Thoracic aorta (tissue), 2 donors: ENCODE results near the gene IGF2BP3. TPM values are rescaled to one million over a fixed set of nuclear protein-coding genes. Genes with fewer than 3 reads are reported as not detected.

ENCODE experiments used
- ATAC-seq: fragments of 150-250 bp; one replicate; pipeline ENCODE4 v1.8.0; 2017; ENCODE audit warnings: low read depth; ENCODE audit not compliant: insufficient number of reproducible peaks, low FRiP score
- DNase-seq: peaks from one replicate; pipeline ENCODE4 v3.0.0-alpha.2; 2020; ENCODE audit warnings: low spot score
- H3K27ac ChIP-seq, 2 donors: fragments of 200-600 bp; sonication (generic); 1 replicate in 1 of 2; 2 replicates in 1 of 2; pipeline ENCODE4 v1.5.1; 2016; ENCODE audit warnings: mild to moderate bottlenecking in 2 of 2, moderate library complexity in 2 of 2
- H3K27me3 ChIP-seq: fragments of 200-600 bp; sonication (generic); replicated peaks from 2 replicates; pipeline ENCODE4 v1.6.0; 2016; ENCODE audit warnings: mild to moderate bottlenecking; ENCODE audit not compliant: insufficient read depth
- H3K36me3 ChIP-seq: fragments of 200-600 bp; sonication (generic); one replicate; pipeline ENCODE4 v1.5.1; 2016
- H3K4me1 ChIP-seq, 2 donors: fragments of 200-600 bp; sonication (generic); 1 replicate in 1 of 2; 2 replicates in 1 of 2; pipeline versions ENCODE4 v1.5.1 to v1.6.0; 2016; ENCODE audit warnings: low read depth in 2 of 2, mild to moderate bottlenecking in 1 of 2; ENCODE audit not compliant: control insufficient read depth in 1 of 2
- H3K4me3 ChIP-seq: fragments of 200-600 bp; sonication (generic); 2 replicates; pipeline ENCODE4 v1.5.1; 2016; ENCODE audit warnings: mild to moderate bottlenecking
- H3K9me3 ChIP-seq: fragments of 200-600 bp; sonication (generic); 2 replicates; pipeline ENCODE4 v1.5.1; 2016
- total RNA-seq, 2 donors: library from RNA; depleted of rRNA; stranded (reverse); fragments of >200 nt; gene quantifications; one replicate each; pipeline versions ENCODE4 v1.1.0 to v1.2.3, GENCODE V29; 2016
- TF ChIP-seq, protein P1 (sequence below): fragments of 200-600 bp; sonication (generic); IDR thresholded peaks from one replicate; pipeline ENCODE4 v1.5.1; 2019; ENCODE audit warnings: antibody characterized with exemption

IGF2BP3 gene
- total RNA-seq, 2 donors from 2014 or later: 0.27 to 8.1 TPM

DNA sequence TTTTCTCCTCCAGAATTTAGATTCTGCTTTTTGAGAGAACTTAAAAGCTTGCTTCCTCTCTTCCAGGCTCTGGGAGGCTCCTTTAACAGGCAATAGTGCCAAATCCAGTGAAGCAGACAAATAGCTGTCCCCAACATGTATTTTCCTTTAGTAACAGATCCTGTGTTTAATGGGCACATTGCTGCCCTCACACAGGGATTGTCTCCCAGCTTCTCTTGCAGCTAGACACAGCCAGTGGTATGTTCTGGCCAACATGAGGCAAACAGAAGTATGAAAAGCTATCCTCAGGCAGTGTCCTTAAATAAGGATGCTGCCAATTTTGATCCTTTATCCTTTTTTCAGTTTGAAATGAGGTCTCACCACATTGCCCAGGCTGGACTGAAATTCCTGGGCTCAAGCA, 132.9 kb downstream of the IGF2BP3 start:
- ATAC-seq (no peak), DNase-seq (no peak)
- Histone ChIP-seq H3K36me3 (no peaks in the 10 kb centered on the region), H3K9me3 (no peaks in the 10 kb centered on the region), H3K27ac (no peak overlapping the region), H3K4me3 (no peak overlapping the region), H3K4me1 (peaks cover 0 to 5% of the 10 kb centered on the region in 2 donors), H3K27me3 (no peaks in the 10 kb centered on the region)
- TF ChIP-seq, protein P1, sequence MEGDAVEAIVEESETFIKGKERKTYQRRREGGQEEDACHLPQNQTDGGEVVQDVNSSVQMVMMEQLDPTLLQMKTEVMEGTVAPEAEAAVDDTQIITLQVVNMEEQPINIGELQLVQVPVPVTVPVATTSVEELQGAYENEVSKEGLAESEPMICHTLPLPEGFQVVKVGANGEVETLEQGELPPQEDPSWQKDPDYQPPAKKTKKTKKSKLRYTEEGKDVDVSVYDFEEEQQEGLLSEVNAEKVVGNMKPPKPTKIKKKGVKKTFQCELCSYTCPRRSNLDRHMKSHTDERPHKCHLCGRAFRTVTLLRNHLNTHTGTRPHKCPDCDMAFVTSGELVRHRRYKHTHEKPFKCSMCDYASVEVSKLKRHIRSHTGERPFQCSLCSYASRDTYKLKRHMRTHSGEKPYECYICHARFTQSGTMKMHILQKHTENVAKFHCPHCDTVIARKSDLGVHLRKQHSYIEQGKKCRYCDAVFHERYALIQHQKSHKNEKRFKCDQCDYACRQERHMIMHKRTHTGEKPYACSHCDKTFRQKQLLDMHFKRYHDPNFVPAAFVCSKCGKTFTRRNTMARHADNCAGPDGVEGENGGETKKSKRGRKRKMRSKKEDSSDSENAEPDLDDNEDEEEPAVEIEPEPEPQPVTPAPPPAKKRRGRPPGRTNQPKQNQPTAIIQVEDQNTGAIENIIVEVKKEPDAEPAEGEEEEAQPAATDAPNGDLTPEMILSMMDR: no peak

DNA sequence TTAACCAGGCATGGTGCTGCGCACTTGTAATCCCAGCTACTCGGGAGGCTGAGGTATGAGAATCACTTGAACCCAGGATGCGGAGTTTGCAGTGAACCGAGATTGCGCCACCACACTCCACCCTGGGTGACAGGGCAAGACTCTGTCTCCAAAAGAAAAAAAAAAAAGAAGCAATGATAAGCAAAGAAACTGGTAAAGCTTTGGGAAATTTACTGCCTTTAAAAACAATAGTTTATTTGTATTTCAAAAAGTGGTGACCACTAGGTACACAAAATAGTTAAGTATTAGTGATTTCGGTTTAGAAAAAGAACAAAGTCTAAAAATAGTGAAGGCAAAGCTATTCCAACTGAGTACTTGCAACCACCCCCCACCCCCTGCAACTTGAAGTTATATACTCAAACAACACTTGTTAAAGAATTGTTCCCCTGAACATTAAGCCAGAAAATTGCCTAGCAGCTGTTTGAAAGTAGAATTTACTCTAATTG, 133.4 kb downstream of the IGF2BP3 start:
- TF ChIP-seq, protein P1: no peak
- no peaks in the 10 kb centered on the region for H3K9me3 ChIP-seq
- peaks cover 0 to 5% of the 10 kb centered on the region in 2 donors for H3K4me1 ChIP-seq
- no peaks in the 10 kb centered on the region for H3K27me3 ChIP-seq
- DNase-seq: no peak
- ATAC-seq: no peak
- no peaks in the 10 kb centered on the region for H3K36me3 ChIP-seq
- no peak overlapping the region for H3K4me3 ChIP-seq
- no peak overlapping the region for H3K27ac ChIP-seq

DNA sequence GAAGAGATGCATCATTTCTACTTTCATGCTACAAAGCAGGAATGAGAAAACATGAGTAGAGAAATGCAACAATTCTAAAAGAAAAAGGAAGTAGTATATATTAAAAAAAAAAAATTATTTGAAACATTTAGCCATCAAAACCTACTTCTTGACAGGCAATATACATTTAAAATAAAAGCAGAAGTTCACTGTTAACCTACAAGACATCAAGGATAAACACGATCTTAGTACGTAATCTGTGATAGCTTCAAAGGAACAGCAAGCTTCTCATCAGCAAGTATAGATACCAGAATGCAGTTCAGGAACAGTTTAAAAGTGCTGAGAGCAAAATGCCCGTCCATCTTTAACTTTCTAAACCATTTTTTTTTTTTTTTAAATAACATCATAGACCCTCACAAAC, 134.2 kb downstream of the IGF2BP3 start:
- no peaks in the 10 kb centered on the region for H3K9me3 ChIP-seq
- peaks cover 0 to 5% of the 10 kb centered on the region in 2 donors for H3K4me1 ChIP-seq
- no peak overlapping the region for H3K4me3 ChIP-seq
- no peak overlapping the region for H3K27ac ChIP-seq
- no peak for ATAC-seq
- H3K36me3 ChIP-seq: no peaks in the 10 kb centered on the region
- DNase-seq: no peak
- no peaks in the 10 kb centered on the region for H3K27me3 ChIP-seq
- TF ChIP-seq, protein P1: no peak

DNA sequence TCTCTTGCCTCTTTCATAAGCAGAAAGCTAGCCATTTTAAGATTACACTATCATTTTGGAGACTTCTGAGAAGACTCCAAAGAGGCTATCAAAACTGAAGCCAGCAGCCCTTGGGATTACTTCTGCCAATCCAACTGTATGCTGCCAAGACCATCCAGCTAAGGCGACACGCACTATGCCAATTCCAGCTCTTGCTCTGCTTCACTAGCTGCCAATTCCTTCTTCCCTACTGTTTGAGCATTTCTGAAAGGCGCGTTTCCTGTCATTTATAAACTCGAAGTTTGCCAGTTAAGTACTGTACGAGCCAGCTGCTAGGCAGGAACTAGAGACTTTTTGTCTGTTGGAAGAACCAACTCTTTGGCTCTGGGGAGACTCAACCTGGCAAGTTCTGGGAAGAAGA, 134.7 kb downstream of the IGF2BP3 start:
- DNase-seq (no peak), ATAC-seq (no peak)
- Histone ChIP-seq H3K36me3 (no peaks in the 10 kb centered on the region), H3K27ac (no peak overlapping the region), H3K9me3 (no peaks in the 10 kb centered on the region), H3K4me1 (peaks cover 0 to 5% of the 10 kb centered on the region in 2 donors), H3K4me3 (no peak overlapping the region), H3K27me3 (no peaks in the 10 kb centered on the region)
- TF ChIP-seq, protein P1: no peak

DNA sequence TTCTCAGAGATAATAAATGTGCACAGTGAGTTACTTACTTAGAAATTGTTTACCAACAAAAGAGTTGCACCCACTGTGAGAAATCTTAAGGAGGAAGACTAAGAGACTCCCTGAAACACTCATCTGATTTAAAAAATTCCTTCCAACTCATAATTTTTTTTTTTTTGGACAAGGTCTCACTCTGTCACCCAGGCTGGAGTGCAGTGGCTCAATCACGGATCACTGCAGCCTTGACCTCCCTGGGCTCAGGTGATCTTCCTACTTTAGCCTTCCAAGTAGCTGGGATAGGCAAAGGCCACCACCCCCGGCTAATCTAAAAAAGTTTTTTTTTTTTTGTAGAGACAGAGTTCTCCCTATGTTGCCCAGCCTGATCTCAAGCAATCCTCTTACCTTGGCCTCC, 135.2 kb downstream of the IGF2BP3 start:
- DNase-seq: no peak
- Histone ChIP-seq H3K4me1 (peaks cover 0 to 5% of the 10 kb centered on the region in 2 donors), H3K36me3 (no peaks in the 10 kb centered on the region), H3K27me3 (no peaks in the 10 kb centered on the region), H3K4me3 (no peak overlapping the region), H3K9me3 (no peaks in the 10 kb centered on the region), H3K27ac (no peak overlapping the region)
- TF ChIP-seq, protein P1: no peak
- ATAC-seq: no peak
